ENCODE data around the gene MMP25. TPM values are rescaled to one million over a fixed set of nuclear protein-coding genes. Genes with fewer than 3 reads are reported as not detected.

The MMP25 gene
- total RNA-seq, 1 experiment from 2014 or later: 0.26 TPM

GRCh38 chr16:3022684-3023414 lies 23.5 kb upstream of the MMP25 start:
- no TSS peak for BruUV-seq (replicated peaks)
- H3K4me1 Mint-ChIP-seq (ENCODE audit: insufficient read depth, unreplicated experiment): peaks cover 23% of the 10 kb centered on the region
- no peaks in the 10 kb centered on the region for H3K9me3 Mint-ChIP-seq (ENCODE audit: unreplicated experiment)
- H3K4me3 Mint-ChIP-seq (ENCODE audit: unreplicated experiment): peak overlapping the region; percentile 82
- H3K27ac Mint-ChIP-seq (ENCODE audit: low read depth, unreplicated experiment): peak overlapping the region; percentile 94
- peak; percentile 53 for DNase-seq (ENCODE audit: unreplicated experiment)
- intact Hi-C loops (cut with micrococcal nuclease): no loop called here
- H3K27me3 Mint-ChIP-seq (ENCODE audit: insufficient read depth, unreplicated experiment): no peaks in the 10 kb centered on the region
- CTCF ChIA-PET: interaction anchor here (0.6 to 5.1 kb wide), 9 partner anchors 9 to 107 kb away, joined by 3 to 28 read pairs (median 4); no protein-coding TSS in a partner anchor
- TF ChIP-seq, protein P1, sequence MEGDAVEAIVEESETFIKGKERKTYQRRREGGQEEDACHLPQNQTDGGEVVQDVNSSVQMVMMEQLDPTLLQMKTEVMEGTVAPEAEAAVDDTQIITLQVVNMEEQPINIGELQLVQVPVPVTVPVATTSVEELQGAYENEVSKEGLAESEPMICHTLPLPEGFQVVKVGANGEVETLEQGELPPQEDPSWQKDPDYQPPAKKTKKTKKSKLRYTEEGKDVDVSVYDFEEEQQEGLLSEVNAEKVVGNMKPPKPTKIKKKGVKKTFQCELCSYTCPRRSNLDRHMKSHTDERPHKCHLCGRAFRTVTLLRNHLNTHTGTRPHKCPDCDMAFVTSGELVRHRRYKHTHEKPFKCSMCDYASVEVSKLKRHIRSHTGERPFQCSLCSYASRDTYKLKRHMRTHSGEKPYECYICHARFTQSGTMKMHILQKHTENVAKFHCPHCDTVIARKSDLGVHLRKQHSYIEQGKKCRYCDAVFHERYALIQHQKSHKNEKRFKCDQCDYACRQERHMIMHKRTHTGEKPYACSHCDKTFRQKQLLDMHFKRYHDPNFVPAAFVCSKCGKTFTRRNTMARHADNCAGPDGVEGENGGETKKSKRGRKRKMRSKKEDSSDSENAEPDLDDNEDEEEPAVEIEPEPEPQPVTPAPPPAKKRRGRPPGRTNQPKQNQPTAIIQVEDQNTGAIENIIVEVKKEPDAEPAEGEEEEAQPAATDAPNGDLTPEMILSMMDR (IDR thresholded peaks at IDR 0.05; ENCODE audit: unreplicated experiment): no peak
- peaks cover 43% of the 10 kb centered on the region for H3K36me3 Mint-ChIP-seq (ENCODE audit: insufficient read depth, unreplicated experiment)
- POLR2A ChIA-PET: interaction anchor here (0.6 to 5.0 kb wide), 19 partner anchors 12 to 1266 kb away, joined by 3 to 41 read pairs (median 5); partner anchors contain the start of genes BICDL2, FLYWCH1, FLYWCH2 and KREMEN2

GRCh38 chr16:3023415-3023668 lies 23.0 kb upstream of the MMP25 start:
- no TSS peak for BruUV-seq (replicated peaks)
- peaks cover 23% of the 10 kb centered on the region for H3K4me1 Mint-ChIP-seq (ENCODE audit: insufficient read depth, unreplicated experiment)
- peak overlapping the region; percentile 94 for H3K27ac Mint-ChIP-seq (ENCODE audit: low read depth, unreplicated experiment)
- peaks cover 48% of the 10 kb centered on the region for H3K36me3 Mint-ChIP-seq (ENCODE audit: insufficient read depth, unreplicated experiment)
- H3K4me3 Mint-ChIP-seq (ENCODE audit: unreplicated experiment): peak overlapping the region; percentile 82
- CTCF ChIA-PET: interaction anchor here (1.1 to 3.9 kb wide), 3 partner anchors 8 to 107 kb away, joined by 4 to 18 read pairs (median 5); no protein-coding TSS in a partner anchor
- no peaks in the 10 kb centered on the region for H3K9me3 Mint-ChIP-seq (ENCODE audit: unreplicated experiment)
- DNase-seq (ENCODE audit: unreplicated experiment): peak; percentile 73
- TF ChIP-seq, protein P1 (IDR thresholded peaks at IDR 0.05; ENCODE audit: unreplicated experiment): no peak
- intact Hi-C loops (cut with micrococcal nuclease): no loop called here
- POLR2A ChIA-PET: interaction anchor here (0.9 to 5.0 kb wide), 9 partner anchors 12 to 135 kb away, joined by 3 to 30 read pairs (median 5); partner anchors contain the start of genes FLYWCH1 and ZNF213
- no peaks in the 10 kb centered on the region for H3K27me3 Mint-ChIP-seq (ENCODE audit: insufficient read depth, unreplicated experiment)

DNA sequence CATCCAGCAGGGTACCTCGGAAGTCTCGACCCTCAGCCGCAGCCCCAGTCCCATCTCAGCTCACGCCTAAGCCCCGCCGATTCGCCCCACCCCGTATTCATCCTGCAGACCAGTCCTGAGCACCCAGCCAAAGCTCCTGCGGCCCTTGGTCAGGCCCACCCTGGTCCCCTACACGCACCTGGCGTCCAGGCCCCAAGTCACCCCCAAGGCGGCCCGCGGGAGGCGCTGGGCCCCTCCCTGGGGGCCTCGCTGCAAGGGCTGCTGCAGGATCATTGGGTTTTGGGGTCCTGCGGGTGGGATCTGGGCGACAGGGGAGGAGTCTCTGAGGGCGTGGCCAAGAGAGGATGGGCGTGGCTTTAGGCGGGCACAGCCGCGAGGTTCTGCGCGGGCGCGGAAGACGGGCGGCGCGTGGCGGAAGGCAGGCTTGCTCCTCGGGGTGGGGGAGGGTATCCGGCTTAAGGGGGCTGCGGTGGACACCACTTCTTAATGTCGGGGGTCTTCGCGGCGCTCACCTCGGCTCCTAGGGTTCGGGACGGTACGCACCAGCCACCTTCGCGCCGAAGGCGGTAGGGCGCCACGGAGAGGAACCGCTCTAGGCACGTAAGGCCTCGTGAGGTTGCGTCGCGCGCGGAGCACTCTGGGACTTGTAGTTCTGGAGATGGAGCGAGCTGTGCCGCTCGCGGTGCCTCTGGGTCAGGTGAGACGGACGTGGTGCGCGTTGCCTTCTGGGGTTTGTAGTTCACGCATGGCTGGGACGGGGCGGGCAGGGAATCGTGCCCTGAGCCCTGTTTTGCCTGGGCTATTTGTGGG lies 22.5 kb upstream of the MMP25 start, which contains the start of the genes HCFC1R1 and THOC6:
HCFC1R1 (minus strand) TSS at position 274 of the 810 bp plus-strand sequence; CDS start at position 273, 1 bp downstream.
THOC6 (plus strand) TSS at position 367 of the 810 bp plus-strand sequence; CDS start at position 659, 292 bp downstream.
- Mint-ChIP-seq H3K4me3 (ENCODE audit: unreplicated experiment) (peak within 1 kb of the TSS; percentile 82), H3K36me3 (ENCODE audit: insufficient read depth, unreplicated experiment) (peaks cover 50% of the 10 kb centered on the region), H3K4me1 (ENCODE audit: insufficient read depth, unreplicated experiment) (peaks cover 23% of the 10 kb centered on the region), H3K27ac (ENCODE audit: low read depth, unreplicated experiment) (peak within 1 kb of the TSS; percentile 94), H3K27me3 (ENCODE audit: insufficient read depth, unreplicated experiment) (no peaks in the 10 kb centered on the region), H3K9me3 (ENCODE audit: unreplicated experiment) (no peaks in the 10 kb centered on the region)
- intact Hi-C loops (cut with micrococcal nuclease): no loop called here
- POLR2A ChIA-PET: interaction anchor here (0.9 to 5.0 kb wide), 10 partner anchors 11 to 134 kb away, joined by 3 to 30 read pairs (median 5); partner anchors contain the start of genes FLYWCH1 and ZNF213
- DNase-seq (ENCODE audit: unreplicated experiment): peak; percentile 98
- CTCF ChIA-PET: interaction anchor here (0.6 to 3.9 kb wide), 4 partner anchors 8 to 142 kb away, joined by 4 to 18 read pairs (median 4); no protein-coding TSS in a partner anchor
- TF ChIP-seq, protein P1 (IDR thresholded peaks at IDR 0.05; ENCODE audit: unreplicated experiment): no peak
- BruUV-seq (replicated peaks): no TSS peak

Measured in MCF 10A (cell line).